PC-9 (cell line): ENCODE results near the gene RASGEF1B. TPM values are rescaled to one million over a fixed set of nuclear protein-coding genes. Genes with fewer than 3 reads are reported as not detected.

Experiments
- BruUV-seq: library from RNA; stranded (reverse); fragments of 400-500 nt; replicated peaks from 2 replicates; lab custom pipeline; 2021; lab: Mats Ljungman, UMichigan
- CTCF ChIA-PET: fragments of 300-600 bp; sonication (Branson Sonifier 250); formaldehyde crosslinking; loops from one replicate; lab custom pipeline; 2022; ENCODE audit warnings: antibody characterized with exemption; lab: Charles Lee
- POLR2A ChIA-PET: fragments of 300-600 bp; sonication (Branson Sonifier 250); formaldehyde crosslinking; loops from one replicate; lab custom pipeline; 2022; ENCODE audit warnings: antibody characterized with exemption; ENCODE audit not compliant: unreplicated experiment; lab: Charles Lee
- DNase-seq, 2 experiments: peaks; one replicate each; pipeline versions ENCODE4 v3.0.0 to v3.0.0-alpha.2; 2015 to 2022; ENCODE audit warnings: mixed read lengths in 1 of 2
- H2AFZ ChIP-seq: fragments of 200-600 bp; sonication (generic); 2 replicates; pipeline ENCODE4 v1.8.1; 2017; ENCODE audit warnings: antibody characterized with exemption
- H3F3A ChIP-seq: fragments of 200-600 bp; sonication (generic); 2 replicates; pipeline ENCODE4 v1.8.1; 2017; ENCODE audit warnings: antibody characterized with exemption, mild to moderate bottlenecking, low read depth; ENCODE audit not compliant: insufficient read depth
- H3K27ac ChIP-seq: fragments of 200-600 bp; sonication (generic); 2 replicates; pipeline ENCODE4 v1.6.1; 2016; ENCODE audit warnings: mixed run types
- H3K27me3 ChIP-seq: fragments of 200-600 bp; sonication (generic); 2 replicates; pipeline ENCODE4 v1.6.1; 2016; ENCODE audit warnings: low read depth, mixed run types; ENCODE audit not compliant: insufficient read depth
- H3K36me3 ChIP-seq: fragments of 200-600 bp; sonication (generic); 2 replicates; pipeline ENCODE4 v1.6.1; 2016; ENCODE audit warnings: low read depth, mixed run types
- H3K4me1 ChIP-seq: fragments of 200-600 bp; sonication (generic); replicated peaks from 2 replicates; pipeline ENCODE4 v1.6.1; 2016; ENCODE audit warnings: mixed run types; ENCODE audit not compliant: insufficient read depth
- H3K4me2 ChIP-seq: fragments of 200-600 bp; sonication (generic); 2 replicates; pipeline ENCODE4 v1.6.1; 2017; ENCODE audit warnings: mixed run types
- H3K4me3 ChIP-seq: fragments of 200-600 bp; sonication (generic); 2 replicates; pipeline ENCODE4 v1.6.1; 2016; ENCODE audit warnings: mixed run types
- H3K79me2 ChIP-seq: fragments of 200-600 bp; sonication (generic); 2 replicates; pipeline ENCODE4 v1.6.1; 2017; ENCODE audit warnings: low read depth, mixed run types
- H3K9me2 ChIP-seq: fragments of 200-600 bp; sonication (generic); 2 replicates; pipeline ENCODE4 v1.8.1; 2017; ENCODE audit warnings: mild to moderate bottlenecking; ENCODE audit not compliant: insufficient read depth
- H3K9me3 ChIP-seq: fragments of 200-600 bp; sonication (generic); 2 replicates; pipeline ENCODE4 v1.8.1; 2016; ENCODE audit warnings: low read depth; ENCODE audit not compliant: insufficient read depth
- H4K20me1 ChIP-seq: fragments of 200-600 bp; sonication (generic); 2 replicates; pipeline ENCODE4 v1.8.1; 2017; ENCODE audit not compliant: insufficient read depth
- EZH2 ChIP-seq: fragments of 200-600 bp; sonication (generic); IDR thresholded peaks from 2 replicates; pipeline ENCODE4 v1.8.0; 2017; ENCODE audit warnings: antibody characterized with exemption, low read depth
- intact Hi-C: fragments of 100-400 bp; cut with micrococcal nuclease; formaldehyde crosslinking; loops from one replicate; pipeline ENCODE4 v1.10.0; 2022; ENCODE audit not compliant: unreplicated experiment
- total RNA-seq: library from RNA; stranded (reverse); gene quantifications from 2 replicates; pipeline ENCODE4 v1.2.3, GENCODE V29; 2021
- TF ChIP-seq, protein P1 (sequence below): fragments of 200-600 bp; sonication (generic); conservative IDR thresholded peaks from 2 replicates; pipeline ENCODE4 v1.6.1; 2017; ENCODE audit warnings: mixed run types, antibody characterized with exemption, mild to moderate bottlenecking, moderate library complexity

RASGEF1B gene
- total RNA-seq, 1 experiment from 2014 or later = 1.0 TPM

- TF ChIP-seq, protein P1, sequence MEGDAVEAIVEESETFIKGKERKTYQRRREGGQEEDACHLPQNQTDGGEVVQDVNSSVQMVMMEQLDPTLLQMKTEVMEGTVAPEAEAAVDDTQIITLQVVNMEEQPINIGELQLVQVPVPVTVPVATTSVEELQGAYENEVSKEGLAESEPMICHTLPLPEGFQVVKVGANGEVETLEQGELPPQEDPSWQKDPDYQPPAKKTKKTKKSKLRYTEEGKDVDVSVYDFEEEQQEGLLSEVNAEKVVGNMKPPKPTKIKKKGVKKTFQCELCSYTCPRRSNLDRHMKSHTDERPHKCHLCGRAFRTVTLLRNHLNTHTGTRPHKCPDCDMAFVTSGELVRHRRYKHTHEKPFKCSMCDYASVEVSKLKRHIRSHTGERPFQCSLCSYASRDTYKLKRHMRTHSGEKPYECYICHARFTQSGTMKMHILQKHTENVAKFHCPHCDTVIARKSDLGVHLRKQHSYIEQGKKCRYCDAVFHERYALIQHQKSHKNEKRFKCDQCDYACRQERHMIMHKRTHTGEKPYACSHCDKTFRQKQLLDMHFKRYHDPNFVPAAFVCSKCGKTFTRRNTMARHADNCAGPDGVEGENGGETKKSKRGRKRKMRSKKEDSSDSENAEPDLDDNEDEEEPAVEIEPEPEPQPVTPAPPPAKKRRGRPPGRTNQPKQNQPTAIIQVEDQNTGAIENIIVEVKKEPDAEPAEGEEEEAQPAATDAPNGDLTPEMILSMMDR = no peak
- TF ChIP-seq EZH2 = no peak
- no peaks in the 10 kb centered on the region for H3K4me1 ChIP-seq
- intact Hi-C loops = no loop called here
Observed at GRCh38 chr4:81398379-81398778, 73.3 kb downstream of the RASGEF1B start.

GRCh38 chr4:81397635-81398034 is 74.1 kb downstream of the RASGEF1B start:
- no peak for DNase-seq
- H3K9me3 ChIP-seq = no peaks in the 10 kb centered on the region
- no peaks in the 10 kb centered on the region for H3F3A ChIP-seq
- no peak overlapping the region for H3K4me3 ChIP-seq
- CTCF ChIA-PET = no interaction called here
- H3K27me3 ChIP-seq = no peaks in the 10 kb centered on the region
- no peak overlapping the region for H3K27ac ChIP-seq
- no peak overlapping the region for H2AFZ ChIP-seq
- no peaks in the 10 kb centered on the region for H3K4me1 ChIP-seq
- TF ChIP-seq, protein P1 = no peak
- TF ChIP-seq EZH2 = no peak
- H3K4me2 ChIP-seq = no peak overlapping the region
- POLR2A ChIA-PET = no interaction called here
- no peaks in the 10 kb centered on the region for H3K9me2 ChIP-seq
- H3K79me2 ChIP-seq = no peaks in the 10 kb centered on the region
- intact Hi-C loops = no loop called here
- no peaks in the 10 kb centered on the region for H3K36me3 ChIP-seq
- no TSS peak for BruUV-seq
- no peaks in the 10 kb centered on the region for H4K20me1 ChIP-seq

More at GRCh38 chr4:81398379-81398778, 73.3 kb downstream of the RASGEF1B start:
- no peaks in the 10 kb centered on the region for H3K36me3 ChIP-seq
- DNase-seq = no peak
- no TSS peak for BruUV-seq
- H3K4me2 ChIP-seq = no peak overlapping the region
- no peaks in the 10 kb centered on the region for H3F3A ChIP-seq
- H2AFZ ChIP-seq = no peak overlapping the region
- ChIA-PET CTCF (no interaction called here), POLR2A (no interaction called here)
- H3K27ac ChIP-seq = no peak overlapping the region
- no peaks in the 10 kb centered on the region for H3K9me2 ChIP-seq
- H3K4me3 ChIP-seq = no peak overlapping the region
- H4K20me1 ChIP-seq = no peaks in the 10 kb centered on the region
- H3K9me3 ChIP-seq = no peaks in the 10 kb centered on the region
- no peaks in the 10 kb centered on the region for H3K27me3 ChIP-seq
- no peaks in the 10 kb centered on the region for H3K79me2 ChIP-seq

- Histone ChIP-seq H3K4me3 (no peak overlapping the region), H3K9me2 (no peaks in the 10 kb centered on the region), H3K36me3 (no peaks in the 10 kb centered on the region), H3K9me3 (no peaks in the 10 kb centered on the region), H3K79me2 (no peaks in the 10 kb centered on the region), H3F3A (no peaks in the 10 kb centered on the region), H3K27ac (no peak overlapping the region), H3K4me2 (no peak overlapping the region), H3K4me1 (no peaks in the 10 kb centered on the region), H4K20me1 (no peaks in the 10 kb centered on the region), H3K27me3 (no peaks in the 10 kb centered on the region), H2AFZ (no peak overlapping the region)
- no peak for TF ChIP-seq EZH2
- TF ChIP-seq, protein P1 = no peak
- no TSS peak for BruUV-seq
- intact Hi-C loops = no loop called here
- DNase-seq = no peak
- CTCF ChIA-PET = no interaction called here
- POLR2A ChIA-PET = no interaction called here
Observed at GRCh38 chr4:81395239-81395638, 76.5 kb downstream of the RASGEF1B start.
